HepG2 (cell line): ENCODE measurements around the gene CD44.

ENCODE experiments used
- KDM5B ChIP-seq: sonication (generic); formaldehyde crosslinking; IDR thresholded peaks from 2 replicates; pipeline ENCODE4 v1.4.0; 2020; ENCODE audit warnings: missing genetic modification reagents, mild to moderate bottlenecking, borderline replicate concordance
- NFE2L1 ChIP-seq: sonication (generic); formaldehyde crosslinking; IDR thresholded peaks from 2 replicates; pipeline ENCODE4 v1.4.0; 2020; ENCODE audit warnings: missing genetic modification reagents, mild to moderate bottlenecking, borderline replicate concordance
- NR2F6 ChIP-seq, 2 experiments: IDR thresholded peaks; 2 replicates each; pipeline ENCODE4 v1.6.1; 2016; ENCODE audit warnings: antibody characterized with exemption in 1 of 2, mild to moderate bottlenecking in 1 of 2
- ZNF615 ChIP-seq: sonication (generic); formaldehyde crosslinking; IDR thresholded peaks from 2 replicates; pipeline ENCODE4 v1.5.0; 2020; ENCODE audit warnings: mild to moderate bottlenecking, missing genetic modification reagents, borderline replicate concordance
- TF ChIP-seq, protein P1 (sequence below): sonication (generic); formaldehyde crosslinking; IDR thresholded peaks from 2 replicates; pipeline ENCODE4 v1.5.0; 2020; ENCODE audit warnings: mild to moderate bottlenecking, missing genetic modification reagents, moderate library complexity

DNA sequence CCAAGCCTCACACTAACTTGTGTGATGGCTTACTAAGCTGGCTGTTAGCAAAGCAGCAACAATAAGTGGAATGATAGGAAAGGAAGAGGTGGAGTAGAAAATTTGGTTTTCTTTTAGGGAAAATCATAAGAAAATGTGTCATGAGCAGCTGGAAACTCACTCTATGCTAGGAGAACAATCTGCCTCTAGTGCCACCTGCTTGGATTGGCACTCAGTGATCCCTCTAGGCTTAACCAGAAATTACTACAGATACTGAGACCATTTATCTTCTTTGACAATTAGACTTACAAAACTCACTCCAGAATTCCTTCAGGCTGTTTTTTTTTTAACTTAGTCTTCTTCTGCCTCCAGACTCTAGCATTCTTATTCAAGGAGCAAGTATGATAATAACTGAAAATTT, 117.3 kb downstream of the CD44 start:
- TF ChIP-seq, protein P1, sequence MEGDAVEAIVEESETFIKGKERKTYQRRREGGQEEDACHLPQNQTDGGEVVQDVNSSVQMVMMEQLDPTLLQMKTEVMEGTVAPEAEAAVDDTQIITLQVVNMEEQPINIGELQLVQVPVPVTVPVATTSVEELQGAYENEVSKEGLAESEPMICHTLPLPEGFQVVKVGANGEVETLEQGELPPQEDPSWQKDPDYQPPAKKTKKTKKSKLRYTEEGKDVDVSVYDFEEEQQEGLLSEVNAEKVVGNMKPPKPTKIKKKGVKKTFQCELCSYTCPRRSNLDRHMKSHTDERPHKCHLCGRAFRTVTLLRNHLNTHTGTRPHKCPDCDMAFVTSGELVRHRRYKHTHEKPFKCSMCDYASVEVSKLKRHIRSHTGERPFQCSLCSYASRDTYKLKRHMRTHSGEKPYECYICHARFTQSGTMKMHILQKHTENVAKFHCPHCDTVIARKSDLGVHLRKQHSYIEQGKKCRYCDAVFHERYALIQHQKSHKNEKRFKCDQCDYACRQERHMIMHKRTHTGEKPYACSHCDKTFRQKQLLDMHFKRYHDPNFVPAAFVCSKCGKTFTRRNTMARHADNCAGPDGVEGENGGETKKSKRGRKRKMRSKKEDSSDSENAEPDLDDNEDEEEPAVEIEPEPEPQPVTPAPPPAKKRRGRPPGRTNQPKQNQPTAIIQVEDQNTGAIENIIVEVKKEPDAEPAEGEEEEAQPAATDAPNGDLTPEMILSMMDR (CRISPR knock-in tag) = no peak
- TF ChIP-seq NR2F6 (IDR thresholded peaks at IDR 0.05) (no peak), NR2F6 (CRISPR knock-in tag; IDR thresholded peaks at IDR 0.05) (no peak), ZNF615 (CRISPR knock-in tag) (no peak), NFE2L1 (no peak), KDM5B (CRISPR knock-in tag) (no peak)
